NOMO-1 treated with DMSO at 0.1 percent for 48 hours (cell line): ENCODE measurements around the gene HMGCS2.

ENCODE experiments used
- DNase-seq: peaks from one replicate; lab custom pipeline; 2025; ENCODE audit not compliant: unreplicated experiment; lab: John Stamatoyannopoulos, UW

HMGCS2 gene

DNA sequence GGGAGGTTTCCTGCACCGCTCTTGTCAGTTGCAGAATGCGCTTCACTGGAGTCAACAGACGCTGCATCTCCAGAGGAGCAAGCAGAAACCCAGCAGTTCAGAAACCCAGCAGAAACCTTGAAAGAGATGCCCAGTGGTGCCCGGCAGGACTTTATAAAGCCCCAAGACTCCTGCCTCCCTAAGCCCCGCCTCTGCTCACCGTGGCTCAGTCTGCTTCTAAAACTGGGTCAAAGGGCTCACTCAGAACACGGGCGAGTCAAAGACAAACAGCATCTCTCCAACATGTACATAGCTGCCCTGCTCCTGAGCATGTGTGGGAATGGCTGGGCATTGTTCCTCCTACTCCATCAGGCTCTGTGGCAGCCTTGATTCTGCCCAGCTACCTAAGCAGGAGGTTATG is at the start of gene HMGCS2:
Gene HMGCS2, minus strand, starts transcription at position 128 of the 400 bp plus-strand sequence. Its CDS starts 61 bp downstream, at position 67.
- DNase-seq, result no peak

DNA sequence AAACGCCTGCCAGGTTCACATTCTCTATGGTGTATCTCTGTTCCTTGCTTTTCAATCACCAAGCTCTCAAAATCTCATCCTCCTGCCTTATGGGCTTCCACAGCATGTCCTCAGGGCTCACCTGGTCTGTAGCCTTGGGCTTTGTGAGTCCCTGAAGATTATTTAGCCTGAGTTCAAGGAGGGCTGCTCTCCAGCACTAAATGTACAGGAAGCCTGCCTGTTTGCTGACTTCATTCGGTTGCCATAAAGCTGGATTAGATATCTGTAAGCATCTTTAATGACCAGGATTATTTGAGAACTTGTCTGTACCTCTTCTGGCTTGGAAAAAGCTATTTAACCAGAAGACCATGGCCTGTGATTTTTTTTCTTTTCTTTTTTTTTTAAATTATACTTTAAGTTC is 49.5 kb upstream of the HMGCS2 start:
- DNase-seq, result no peak

GRCh38 chr1:119816407-119816806 is 47.7 kb upstream of the HMGCS2 start:
- no peak for DNase-seq

- no peak for DNase-seq
Observed at GRCh38 chr1:119815928-119816327, 47.2 kb upstream of the HMGCS2 start.

- DNase-seq, result no peak
Observed at GRCh38 chr1:119815361-119815760, 46.7 kb upstream of the HMGCS2 start.

DNA sequence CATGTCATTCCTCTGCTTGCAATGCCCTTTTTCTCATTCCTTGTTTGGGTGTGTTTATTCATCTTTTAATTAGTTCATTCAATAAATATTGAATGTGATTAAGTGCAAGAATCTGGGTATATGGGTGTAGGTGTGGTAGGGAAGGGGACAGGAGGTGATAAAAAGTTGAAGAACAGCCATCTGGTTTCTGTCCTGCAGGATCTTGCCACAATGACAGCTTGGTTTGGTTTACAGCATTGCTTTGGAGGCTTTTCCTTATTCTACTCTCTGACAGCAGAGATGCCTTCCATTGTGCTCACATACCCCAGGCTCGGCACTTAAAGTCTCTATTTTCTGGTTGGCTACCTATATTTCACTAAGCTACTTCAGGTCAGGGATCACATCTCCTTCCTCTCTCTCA is 45.6 kb upstream of the HMGCS2 start:
- no peak for DNase-seq

- no peak for DNase-seq
Observed at GRCh38 chr1:119811985-119812557, 43.4 kb upstream of the HMGCS2 start.

DNA sequence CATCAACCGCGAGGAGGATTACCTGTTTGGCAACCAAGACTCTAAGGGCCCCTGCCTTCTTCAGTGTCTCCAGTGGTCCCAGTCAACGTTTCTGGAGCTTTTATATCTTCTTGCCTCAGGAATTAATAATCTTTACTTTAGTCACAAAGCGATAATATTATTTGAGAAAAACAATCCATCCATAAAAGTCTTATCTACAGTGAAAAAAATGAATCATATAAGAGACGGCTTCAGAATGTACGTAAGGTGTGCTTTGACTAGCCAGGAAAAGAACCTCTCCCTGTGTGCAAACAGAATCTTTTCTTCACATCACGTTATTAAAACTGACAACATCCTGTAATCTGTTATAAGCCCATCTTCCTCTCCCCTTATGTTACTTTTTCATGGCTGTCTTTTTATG is 42.7 kb upstream of the HMGCS2 start, which contains the start of gene REG4:
Gene REG4, minus strand, starts transcription at position 74 of the 400 bp plus-strand sequence. CDS start 2,691 bp downstream, outside the sequence.
- no peak for DNase-seq

DNA sequence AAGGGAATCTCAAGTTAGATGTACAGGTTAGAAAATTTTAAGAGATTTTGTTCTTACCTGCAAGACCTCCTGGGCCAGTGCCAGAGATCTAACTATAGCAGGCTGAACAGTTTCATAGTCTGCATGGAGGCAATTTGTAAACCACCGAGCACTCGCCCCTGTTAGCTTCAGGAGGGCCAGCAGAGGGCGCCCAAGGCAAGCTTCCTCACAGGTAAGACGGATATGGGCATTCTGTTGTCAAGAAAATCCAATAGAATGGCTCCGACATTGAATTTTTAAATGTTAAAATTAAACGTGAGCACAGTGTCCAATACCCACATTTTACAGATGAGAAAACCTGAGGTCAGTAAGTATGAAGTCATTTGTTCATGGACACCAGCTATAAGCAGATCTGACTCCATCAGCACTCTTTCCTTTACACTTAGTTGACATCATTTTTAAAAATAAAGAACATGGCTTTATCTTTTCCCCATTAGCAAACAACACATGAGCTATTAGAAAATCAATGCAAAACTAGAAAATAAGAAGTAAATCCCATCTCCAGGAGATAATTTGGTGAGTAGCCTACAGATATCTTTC is 40.4 kb upstream of the HMGCS2 start:
- DNase-seq, result peak; percentile 53

- no peak for DNase-seq
Observed at GRCh38 chr1:119808491-119808890, 39.8 kb upstream of the HMGCS2 start.

GRCh38 chr1:119806489-119806888 is 37.8 kb upstream of the HMGCS2 start:
- DNase-seq, result no peak

DNA sequence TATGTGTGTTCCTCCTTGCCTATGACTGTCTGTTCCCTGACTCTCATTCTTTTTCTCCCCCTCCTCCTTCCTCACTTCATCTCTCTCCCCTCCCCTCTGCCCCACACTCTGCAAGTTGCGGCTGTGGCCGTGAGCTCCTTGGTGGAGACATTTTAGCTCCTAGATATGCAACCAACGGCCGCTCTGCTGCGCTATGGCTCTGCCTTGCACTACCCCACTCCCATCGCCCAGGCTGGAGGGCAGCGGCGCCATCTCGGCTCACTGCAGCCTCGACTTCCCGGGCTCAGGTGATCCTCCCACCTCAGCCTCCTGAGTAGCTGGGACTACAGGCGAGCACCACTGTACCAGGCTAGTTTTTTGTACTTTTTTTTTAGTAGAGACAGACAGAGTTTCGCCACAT is 37.0 kb upstream of the HMGCS2 start:
- DNase-seq, result no peak

- DNase-seq, result no peak
Observed at GRCh38 chr1:119805247-119805646, 36.5 kb upstream of the HMGCS2 start.

GRCh38 chr1:119799599-119800177 is 31.0 kb upstream of the HMGCS2 start:
- DNase-seq, result no peak

DNA sequence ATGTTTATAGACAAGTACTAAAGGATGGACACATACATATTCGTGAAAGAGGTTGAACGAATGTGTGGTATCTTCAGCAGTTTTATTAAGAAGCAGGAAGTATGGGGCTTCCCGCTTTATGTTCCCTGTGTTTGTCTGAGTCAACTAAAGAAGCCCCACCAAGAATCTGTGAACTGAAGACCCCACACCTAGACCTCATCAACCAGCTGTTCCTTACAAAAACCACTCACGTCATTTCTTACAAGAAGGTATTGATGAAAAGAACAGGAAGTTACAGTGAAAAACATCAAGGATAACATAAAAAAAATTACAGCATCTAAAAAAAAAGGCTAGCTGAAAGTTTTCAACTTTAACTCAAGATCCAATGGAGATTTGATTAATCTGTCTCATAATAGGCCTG is 30.3 kb upstream of the HMGCS2 start:
- DNase-seq, result no peak

DNA sequence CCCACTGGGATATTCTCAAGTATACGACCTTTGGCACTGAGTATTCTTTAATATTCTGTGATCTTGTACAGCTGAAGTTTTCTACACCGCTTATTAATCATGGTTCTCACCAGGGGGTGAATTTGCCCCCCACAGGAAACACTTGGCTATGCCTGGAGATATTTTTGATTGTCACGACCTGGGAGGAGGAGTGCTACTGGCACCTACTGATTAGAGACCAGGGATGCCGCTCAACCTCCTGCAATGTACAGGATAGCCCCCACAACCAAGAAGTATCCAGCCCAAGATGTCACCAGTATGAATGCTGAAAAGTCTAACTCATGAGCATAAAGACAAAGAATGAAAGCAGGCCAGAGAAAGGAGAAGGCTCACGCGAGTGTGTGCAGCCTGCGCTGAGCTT is 28.9 kb upstream of the HMGCS2 start:
- DNase-seq, result no peak

DNA sequence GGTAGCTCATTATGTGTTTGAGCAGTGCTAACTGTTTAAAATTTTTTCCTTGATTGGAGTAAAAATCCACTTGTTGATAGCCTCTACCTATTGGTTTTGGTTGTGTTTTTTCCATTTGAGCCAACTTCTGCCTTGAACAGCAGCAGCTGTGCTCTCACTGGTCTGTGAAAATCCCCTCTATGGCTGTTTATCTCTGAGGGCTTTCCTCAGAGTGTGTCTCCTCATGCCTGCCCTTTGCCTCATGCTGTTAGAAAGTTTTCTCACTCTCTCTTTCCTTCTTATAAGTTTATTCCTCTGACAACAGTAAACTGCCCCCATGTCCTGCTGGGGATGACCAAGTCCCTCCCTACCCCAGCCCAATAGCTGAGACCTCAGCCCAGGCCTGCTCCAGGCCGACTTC is 28.5 kb upstream of the HMGCS2 start:
- no peak for DNase-seq

- no peak for DNase-seq
Observed at GRCh38 chr1:119795261-119796200, 26.8 kb upstream of the HMGCS2 start.

DNA sequence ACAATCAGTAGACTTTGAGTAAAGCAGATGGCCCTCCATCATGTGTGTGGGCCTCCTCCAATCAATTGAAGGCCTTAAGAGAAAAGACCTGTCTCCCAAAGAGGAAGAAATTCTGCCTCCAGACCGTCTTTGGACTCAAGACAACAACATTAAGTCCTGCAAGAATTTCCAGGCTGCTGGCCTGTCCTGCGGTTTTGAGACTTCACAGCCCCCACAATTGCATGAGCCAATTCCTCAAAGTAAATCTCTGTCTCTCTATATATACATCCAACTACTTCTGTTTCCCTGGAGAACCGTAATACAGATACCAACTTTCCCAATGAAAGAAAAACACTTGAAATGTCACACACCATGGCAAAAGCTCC is 26.2 kb upstream of the HMGCS2 start:
- DNase-seq, result no peak

- DNase-seq, result no peak
Observed at GRCh38 chr1:119794230-119794875, 25.6 kb upstream of the HMGCS2 start.

GRCh38 chr1:119791377-119791776 is 22.7 kb upstream of the HMGCS2 start:
- DNase-seq, result no peak
